ENCODE measurements around the gene MUC5AC.

- no peak for TF ChIP-seq CTCF (IDR thresholded peaks at IDR 0.05)
- TF ChIP-seq POLR2A (IDR thresholded peaks at IDR 0.05): no peak
- TF ChIP-seq POLR2AphosphoS5 (IDR thresholded peaks at IDR 0.05): no peak
- no peak for TF ChIP-seq EP300 (IDR thresholded peaks at IDR 0.05; ENCODE audit: low read depth)
These were observed 9.0 kb upstream of the MUC5AC start for GRCh38 chr11:1148752-1149180.

Measured in transverse colon (tissue), 4 donors.